IMR-90 (cell line): ENCODE measurements around the gene BMERB1. TPM values are rescaled to one million over a fixed set of nuclear protein-coding genes. Genes with fewer than 3 reads are reported as not detected.

Experiments
- ATAC-seq: fragments of 200-7000 bp; cut with Tn5 transposase; 2 replicates; pipeline ENCODE4 v1.9.1; 2020; ENCODE audit warnings: low read depth, mild to moderate bottlenecking, moderate library complexity
- BruUV-seq: library from RNA; stranded (reverse); fragments of 400-500 nt; replicated peaks from 2 replicates; lab custom pipeline; 2021; lab: Mats Ljungman, UMichigan
- CTCF ChIA-PET: fragments of 300-600 bp; formaldehyde crosslinking; extraction: SDS; loops from one replicate; lab custom pipeline; 2021; ENCODE audit warnings: antibody characterized with exemption; lab: Yijun Ruan, JAX
- POLR2A ChIA-PET: fragments of 300-600 bp; sonication (Branson Sonifier 250); formaldehyde crosslinking; loops from one replicate; lab custom pipeline; 2022; ENCODE audit warnings: antibody characterized with exemption; ENCODE audit not compliant: unreplicated experiment; lab: Charles Lee
- DNase-seq: peaks from one replicate; pipeline ENCODE4 v3.0.0; 2013
- H2AFZ ChIP-seq: replicated peaks from 2 replicates; pipeline ENCODE3; 2013; ENCODE audit warnings: low read length, mild to moderate bottlenecking; ENCODE audit not compliant: poor library complexity
- H2AK5ac ChIP-seq: 2 replicates; pipeline ENCODE4 v1.6.1; 2013; ENCODE audit warnings: low read depth, low read length, inconsistent platforms
- H2AK9ac ChIP-seq: replicated peaks from 2 replicates; pipeline ENCODE3; 2013; ENCODE audit warnings: mild to moderate bottlenecking, low read depth, low read length, moderate library complexity; ENCODE audit not compliant: poor library complexity
- H2BK120ac ChIP-seq: 2 replicates; pipeline ENCODE4 v1.6.1; 2013; ENCODE audit warnings: low read depth, low read length, inconsistent platforms
- H2BK15ac ChIP-seq: 3 replicates; pipeline ENCODE4 v1.6.1; 2013; ENCODE audit warnings: low read depth, low read length, inconsistent platforms
- H2BK20ac ChIP-seq: 2 replicates; pipeline ENCODE4 v1.6.1; 2013; ENCODE audit warnings: low read depth, mild to moderate bottlenecking, inconsistent platforms, low read length, moderate library complexity
- H2BK5ac ChIP-seq: 2 replicates; pipeline ENCODE4 v1.6.1; 2013; ENCODE audit warnings: mild to moderate bottlenecking, low read depth, low read length, inconsistent platforms; ENCODE audit not compliant: poor library complexity, severe bottlenecking
- H3K14ac ChIP-seq: replicated peaks from 2 replicates; pipeline ENCODE4 v1.6.1; 2013; ENCODE audit warnings: low read depth, low read length, inconsistent platforms
- H3K18ac ChIP-seq: 2 replicates; pipeline ENCODE4 v1.6.1; 2013; ENCODE audit warnings: low read depth, low read length, control low read depth
- H3K23ac ChIP-seq: 2 replicates; pipeline ENCODE4 v1.6.1; 2013; ENCODE audit warnings: low read depth, low read length, inconsistent platforms
- H3K27ac ChIP-seq: 2 replicates; pipeline ENCODE4 v1.5.1; 2013; ENCODE audit warnings: mild to moderate bottlenecking, control low read depth, low read length; ENCODE audit not compliant: insufficient read depth
- H3K27me3 ChIP-seq: 2 replicates; pipeline ENCODE4 v1.6.1; 2013; ENCODE audit warnings: low read length; ENCODE audit not compliant: control insufficient read depth, insufficient read depth
- H3K36me3 ChIP-seq: 2 replicates; pipeline ENCODE4 v1.6.1; 2013; ENCODE audit warnings: low read length, mixed read lengths; ENCODE audit not compliant: control insufficient read depth, insufficient read depth
- H3K4ac ChIP-seq: 2 replicates; pipeline ENCODE4 v1.6.1; 2013; ENCODE audit warnings: low read depth, low read length, inconsistent platforms
- H3K4me1 ChIP-seq: 2 replicates; pipeline ENCODE4 v1.6.1; 2013; ENCODE audit warnings: low read length, mixed read lengths; ENCODE audit not compliant: control insufficient read depth, insufficient read depth
- H3K4me2 ChIP-seq: 2 replicates; pipeline ENCODE4 v1.6.1; 2013; ENCODE audit warnings: low read depth, mild to moderate bottlenecking, control low read depth, low read length, moderate library complexity
- H3K4me3 ChIP-seq: 2 replicates; pipeline ENCODE4 v1.5.1; 2013; ENCODE audit warnings: low read depth, mild to moderate bottlenecking, control low read depth, low read length, moderate library complexity; ENCODE audit not compliant: insufficient read depth
- H3K56ac ChIP-seq: 2 replicates; pipeline ENCODE4 v1.6.1; 2013; ENCODE audit warnings: low read length, inconsistent platforms; ENCODE audit not compliant: insufficient read depth; ENCODE audit errors: extremely low read depth
- H3K79me1 ChIP-seq, 2 experiments: 2 replicates each; pipeline ENCODE4 v1.6.1; 2013; ENCODE audit warnings: low read length in 2 of 2, inconsistent platforms in 1 of 2, low read depth in 1 of 2
- H3K9ac ChIP-seq: 2 replicates; pipeline ENCODE4 v1.6.1; 2013; ENCODE audit warnings: low read depth, low read length, control low read depth
- H3K9me1 ChIP-seq: 2 replicates; pipeline ENCODE4 v1.6.1; 2013; ENCODE audit warnings: low read length, inconsistent platforms; ENCODE audit not compliant: insufficient read depth
- H3K9me3 ChIP-seq: 2 replicates; pipeline ENCODE4 v1.6.1; 2013; ENCODE audit warnings: low read length; ENCODE audit not compliant: control insufficient read depth, insufficient read depth
- H4K20me1 ChIP-seq: 2 replicates; pipeline ENCODE4 v1.6.1; 2013; ENCODE audit warnings: low read length, inconsistent platforms; ENCODE audit not compliant: insufficient read depth
- H4K5ac ChIP-seq: 2 replicates; pipeline ENCODE4 v1.6.1; 2013; ENCODE audit warnings: mild to moderate bottlenecking, low read depth, low read length, control low read depth
- H4K8ac ChIP-seq, 2 experiments: 2 replicates each; pipeline ENCODE4 v1.6.1; 2013; ENCODE audit warnings: low read depth in 2 of 2, low read length in 2 of 2, control low read depth in 1 of 2, inconsistent platforms in 1 of 2
- H4K91ac ChIP-seq: 2 replicates; pipeline ENCODE4 v1.6.1; 2013; ENCODE audit warnings: low read depth, low read length, inconsistent platforms; ENCODE audit not compliant: insufficient read depth
- CEBPB ChIP-seq: IDR thresholded peaks from 2 replicates; pipeline ENCODE4 v1.6.1; 2012; ENCODE audit warnings: low read depth, low read length, improper control_type of control experiment
- MAFK ChIP-seq: IDR thresholded peaks from 2 replicates; pipeline ENCODE4 v1.6.1; 2012; ENCODE audit warnings: low read depth, low read length, improper control_type of control experiment
- MAZ ChIP-seq: IDR thresholded peaks from 2 replicates; pipeline ENCODE4 v1.6.1; 2012; ENCODE audit warnings: low read depth, mild to moderate bottlenecking, low read length, improper control_type of control experiment, moderate library complexity, borderline replicate concordance
- MXI1 ChIP-seq: IDR thresholded peaks from 2 replicates; pipeline ENCODE4 v1.6.1; 2012; ENCODE audit warnings: low read depth, mild to moderate bottlenecking, low read length, moderate library complexity, borderline replicate concordance
- NFE2L2 ChIP-seq: fragments of 150-350 bp; IDR thresholded peaks from 2 replicates; pipeline ENCODE4 v1.6.1; 2016; ENCODE audit warnings: low read depth, mild to moderate bottlenecking, low read length
- POLR2A ChIP-seq: IDR thresholded peaks from 2 replicates; pipeline ENCODE4 v1.6.1; 2012; ENCODE audit warnings: mild to moderate bottlenecking, low read depth, low read length
- RAD21 ChIP-seq: IDR thresholded peaks from 2 replicates; pipeline ENCODE4 v1.6.1; 2012; ENCODE audit warnings: low read length, improper control_type of control experiment
- SMC3 ChIP-seq: fragments of 150-350 bp; IDR thresholded peaks from 2 replicates; pipeline ENCODE4 v1.6.1; 2016; ENCODE audit warnings: low read depth, mild to moderate bottlenecking, antibody characterized with exemption, low read length, moderate library complexity
- WGBS, 2 experiments: methylation state at CpG; one replicate each; pipeline versions ENCODE4 v1.1.5 to v1.1.7; 2013; ENCODE audit warnings: missing lambda C conversion rate in 2 of 2; ENCODE audit not compliant: insufficient read length in 1 of 2; ENCODE audit errors: extremely low coverage in 2 of 2; 5-methylcytosine and 5-hydroxymethylcytosine counted together
- dilution Hi-C: fragments of 300-500 bp; cut with HindIII; formaldehyde crosslinking; loops from one replicate; pipeline ENCODE4 v1.14.3; 2018; ENCODE audit warnings: low sequenced_read_pairs; ENCODE audit not compliant: unreplicated experiment
- in situ Hi-C: fragments of 300-500 bp; cut with MboI; formaldehyde crosslinking; loops from 3 replicates; pipeline ENCODE4 v1.14.3; 2019; ENCODE audit warnings: low sequenced_read_pairs, inconsistent platforms, mixed read lengths
- intact Hi-C: fragments of 100-400 bp; cut with micrococcal nuclease; formaldehyde crosslinking; loops from 2 replicates; pipeline ENCODE4 v1.10.0; 2022
- polyA plus RNA-seq, 3 experiments: library from polyadenylated mRNA; depleted of rRNA; stranded (reverse); fragments of >200 nt; gene quantifications; 2 replicates each; pipeline ENCODE4 v1.2.3, GENCODE V29; 2012; ENCODE audit warnings: low replicate concordance in 1 of 3
- total RNA-seq: library from RNA; depleted of rRNA; stranded (reverse); fragments of >200 nt; gene quantifications from 2 replicates; pipeline ENCODE4 v1.2.3, GENCODE V29; 2012
- TF ChIP-seq, protein P1 (sequence below): fragments of 150-350 bp; IDR thresholded peaks from 2 replicates; pipeline ENCODE4 v1.6.1; 2016; ENCODE audit warnings: low read depth, mild to moderate bottlenecking, low read length, moderate library complexity, borderline replicate concordance

BMERB1 gene
- total and polyA plus RNA-seq, 2 of the 4 experiments (the other 2 are of a cell fraction) = 22.6 to 32.9 TPM

DNA sequence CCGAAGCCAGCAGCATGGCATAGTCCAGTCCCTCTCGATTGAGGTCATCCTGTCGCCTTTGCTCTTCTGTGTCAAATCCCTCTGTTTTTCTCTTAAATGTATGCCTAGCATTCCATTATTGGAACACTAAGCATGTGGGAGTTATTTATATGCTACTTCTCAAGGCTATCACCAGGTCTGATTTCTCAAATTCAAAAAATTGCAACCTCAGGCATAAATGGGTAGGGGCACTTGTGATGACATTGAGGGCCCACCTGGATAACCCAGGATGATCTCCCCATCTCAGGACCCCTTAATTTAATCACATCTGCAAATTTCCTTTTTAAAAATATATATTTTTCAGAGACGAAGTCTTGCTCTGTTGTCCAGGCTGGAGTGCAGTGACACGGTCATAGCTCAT lies 95.7 kb downstream of the BMERB1 start:
- no peak for DNase-seq
- Histone ChIP-seq H3K56ac (no peak overlapping the region), H4K5ac (no peak overlapping the region), H3K18ac (no peak overlapping the region), H2BK20ac (no peak overlapping the region), H3K4me1 (no peaks in the 10 kb centered on the region), H3K9ac (no peak overlapping the region), H3K27me3 (no peaks in the 10 kb centered on the region), H3K4me3 (no peak overlapping the region), H3K9me3 (no peaks in the 10 kb centered on the region), H3K4ac (no peak overlapping the region), H4K8ac (no peak overlapping the region), H3K79me1 (peaks cover 0 to 3% of the 10 kb centered on the region in 2 experiments; a peak in 2 of 4 replicates), H4K20me1 (no peaks in the 10 kb centered on the region), H2AK5ac (no peak overlapping the region), H2AK9ac (no peak overlapping the region), H3K4me2 (no peak overlapping the region), H3K14ac (no peak overlapping the region), H4K91ac (no peak overlapping the region), H3K23ac (no peak overlapping the region), H3K36me3 (peaks cover 8% of the 10 kb centered on the region), H2BK120ac (no peak overlapping the region), H3K27ac (no peak overlapping the region), H2BK5ac (no peak overlapping the region), H2AFZ (no peak overlapping the region), H3K9me1 (no peaks in the 10 kb centered on the region), H2BK15ac (no peak overlapping the region)
- in situ Hi-C loops = no loop called here
- 100% methylated on average over 1 of the region's 5 CpGs; no CpG with 5 or more reads in 1 of the 2 experiments for WGBS, 2 experiments
- CTCF ChIA-PET = interaction anchor here (0.5 kb wide), 1 partner anchor 101 kb away, joined by 5 read pairs; no protein-coding TSS in a partner anchor
- BruUV-seq = no TSS peak
- dilution Hi-C loops = no loop called here
- ATAC-seq = no peak
- intact Hi-C loops = no loop called here
- TF ChIP-seq MAZ = no peak
- no peak for TF ChIP-seq NFE2L2
- TF ChIP-seq RAD21 = no peak
- TF ChIP-seq, protein P1, sequence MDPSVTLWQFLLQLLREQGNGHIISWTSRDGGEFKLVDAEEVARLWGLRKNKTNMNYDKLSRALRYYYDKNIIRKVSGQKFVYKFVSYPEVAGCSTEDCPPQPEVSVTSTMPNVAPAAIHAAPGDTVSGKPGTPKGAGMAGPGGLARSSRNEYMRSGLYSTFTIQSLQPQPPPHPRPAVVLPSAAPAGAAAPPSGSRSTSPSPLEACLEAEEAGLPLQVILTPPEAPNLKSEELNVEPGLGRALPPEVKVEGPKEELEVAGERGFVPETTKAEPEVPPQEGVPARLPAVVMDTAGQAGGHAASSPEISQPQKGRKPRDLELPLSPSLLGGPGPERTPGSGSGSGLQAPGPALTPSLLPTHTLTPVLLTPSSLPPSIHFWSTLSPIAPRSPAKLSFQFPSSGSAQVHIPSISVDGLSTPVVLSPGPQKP = no peak
- no peak for TF ChIP-seq POLR2A
- no peak for TF ChIP-seq MAFK
- no peak for TF ChIP-seq CEBPB
- no peak for TF ChIP-seq SMC3
- TF ChIP-seq MXI1 = no peak
- POLR2A ChIA-PET = no interaction called here
